NB4 (cell line): ENCODE measurements around the gene NAV1.

ENCODE experiments used
- CTCF ChIP-seq: IDR thresholded peaks from one replicate; pipeline ENCODE4 v1.5.1; 2012; ENCODE audit warnings: low read depth, low read length
- MYC ChIP-seq: IDR thresholded peaks from 2 replicates; pipeline ENCODE4 v1.6.1; 2011; ENCODE audit warnings: low read depth, low read length
- POLR2A ChIP-seq: IDR thresholded peaks from 2 replicates; pipeline ENCODE4 v1.6.1; 2011; ENCODE audit warnings: mild to moderate bottlenecking; ENCODE audit not compliant: insufficient read length; ENCODE audit errors: extremely low read depth

- no peak for TF ChIP-seq CTCF
- TF ChIP-seq POLR2A, result no peak
- TF ChIP-seq MYC, result no peak
These were observed 30.1 kb upstream of the NAV1 start for GRCh38 chr1:201508809-201509208.
